Keratinocyte (primary cell): ENCODE measurements around the gene ZSCAN16. TPM values are rescaled to one million over a fixed set of nuclear protein-coding genes. Genes with fewer than 3 reads are reported as not detected.

ENCODE experiments used
- DNase-seq: peaks from one replicate; pipeline ENCODE4 v3.0.0-alpha.2; 2011; ENCODE audit warnings: low read depth, missing footprints, low spot score
- FAIRE-seq: peaks from 2 replicates; lab custom pipeline; 2011; peaks lifted over from hg19 to GRCh38; lab: Jason Lieb, UNC
- H2AFZ ChIP-seq: 2 replicates; pipeline ENCODE4 v1.6.0; 2012; ENCODE audit warnings: low read length, control low read depth, inconsistent platforms; ENCODE audit not compliant: control insufficient read depth
- H3K27ac ChIP-seq: 2 replicates; pipeline ENCODE4 v1.5.1; 2011; ENCODE audit warnings: low read length; ENCODE audit not compliant: control insufficient read depth, insufficient read depth
- H3K27me3 ChIP-seq: 3 replicates; pipeline ENCODE4 v1.6.0; 2011; ENCODE audit warnings: low read length; ENCODE audit not compliant: control insufficient read depth, insufficient read depth; ENCODE audit errors: extremely low read depth
- H3K36me3 ChIP-seq, 2 experiments: 2 replicates in 1 of 2; 3 replicates in 1 of 2; pipeline ENCODE4 v1.5.1; 2011; ENCODE audit warnings: low read length in 2 of 2, mild to moderate bottlenecking in 1 of 2; ENCODE audit not compliant: control insufficient read depth in 2 of 2, insufficient read depth in 2 of 2; ENCODE audit errors: extremely low read depth in 1 of 2
- H3K4me1 ChIP-seq: 3 replicates; pipeline ENCODE4 v1.5.1; 2011; ENCODE audit warnings: low read length; ENCODE audit not compliant: control insufficient read depth, insufficient read depth; ENCODE audit errors: extremely low read depth
- H3K4me2 ChIP-seq: 3 replicates; pipeline ENCODE4 v1.6.0; 2011; ENCODE audit warnings: low read depth, low read length; ENCODE audit not compliant: control insufficient read depth, insufficient read depth; ENCODE audit errors: extremely low read depth
- H3K4me3 ChIP-seq, 3 experiments: fragments of 200-600 bp in 1 of 3; sonication (generic) in 1 of 3; 2 replicates in 2 of 3; 3 replicates in 1 of 3; pipeline ENCODE4 v1.5.1; 2011 to 2016; ENCODE audit warnings: low read length in 3 of 3, mild to moderate bottlenecking in 3 of 3, control low read depth in 2 of 3, inconsistent platforms in 1 of 3, low read depth in 1 of 3, mixed read lengths in 1 of 3, mixed run types in 1 of 3, moderate library complexity in 1 of 3; ENCODE audit not compliant: control insufficient read depth in 2 of 3, insufficient read depth in 2 of 3; ENCODE audit errors: extremely low read depth in 1 of 3
- H3K79me2 ChIP-seq: 2 replicates; pipeline ENCODE4 v1.6.0; 2012; ENCODE audit warnings: low read length; ENCODE audit not compliant: control insufficient read depth, insufficient read depth
- H3K9ac ChIP-seq: 3 replicates; pipeline ENCODE4 v1.6.0; 2011; ENCODE audit warnings: low read length; ENCODE audit not compliant: control insufficient read depth, insufficient read depth; ENCODE audit errors: extremely low read depth
- H3K9me1 ChIP-seq: 3 replicates; pipeline ENCODE4 v1.6.0; 2011; ENCODE audit warnings: low read length; ENCODE audit not compliant: control insufficient read depth, insufficient read depth; ENCODE audit errors: extremely low read depth
- H3K9me3 ChIP-seq: 2 replicates; pipeline ENCODE4 v1.5.1; 2012; ENCODE audit warnings: low read depth, low read length; ENCODE audit not compliant: control insufficient read depth
- H4K20me1 ChIP-seq: 3 replicates; pipeline ENCODE4 v1.6.0; 2011; ENCODE audit warnings: low read length; ENCODE audit not compliant: control insufficient read depth, insufficient read depth; ENCODE audit errors: extremely low read depth
- CTCF ChIP-seq, 3 experiments: IDR thresholded peaks in 1 of 3; conservative IDR thresholded peaks in 1 of 3; optimal IDR thresholded peaks in 1 of 3; 2 replicates in 2 of 3; 3 replicates in 1 of 3; pipeline versions ENCODE3 to v1.5.1; 2011; ENCODE audit warnings: low read length in 3 of 3, mild to moderate bottlenecking in 3 of 3, moderate library complexity in 2 of 3, control low read depth in 1 of 3, inconsistent platforms in 1 of 3; ENCODE audit not compliant: insufficient read depth in 2 of 3; ENCODE audit errors: extremely low read depth in 1 of 3
- EZH2 ChIP-seq: IDR thresholded peaks from one replicate; pipeline ENCODE4 v1.6.1; 2012; ENCODE audit warnings: inconsistent platforms, mild to moderate bottlenecking, low read length, moderate library complexity
- dilution Hi-C: fragments of 300-500 bp; cut with MboI; formaldehyde crosslinking; loops from one replicate; pipeline ENCODE4 v1.7.0; 2020; ENCODE audit warnings: low sequenced_read_pairs; ENCODE audit not compliant: extremely low pct_ligation_motif_present
- polyA plus RNA-seq, 5 experiments: library from polyadenylated mRNA; depleted of rRNA in 3 of 5; stranded (reverse) in 3 of 5; stranded (forward) in 1 of 5; unstranded in 1 of 5; fragments of >200 nt; gene quantifications; 1 replicate in 1 of 5; 2 replicates in 3 of 5; 3 replicates in 1 of 5; pipeline versions ENCODE4 v1.2.1 to v1.2.3, GENCODE V29; 2011 to 2012; ENCODE audit warnings: missing spikeins in 2 of 5, low read depth in 1 of 5, low replicate concordance in 1 of 5

Gene ZSCAN16
- polyA plus RNA-seq, 1 donor (not counting 4 experiments of a cell fraction or from before 2014, with no cell fraction given) = 1.5 TPM

- TF ChIP-seq EZH2 (no peak), CTCF (optimal IDR thresholded peaks at IDR 0.05 in 1 of 3, IDR thresholded peaks at IDR 0.05 in 1 of 3, conservative IDR thresholded peaks at IDR 0.05 in 1 of 3; ENCODE audit: extremely low read depth in 1 of 3, insufficient read depth in 2 of 3, low read length in 3 of 3) (no peak)
- dilution Hi-C loops = no loop called here
- Histone ChIP-seq H4K20me1 (no peaks in the 10 kb centered on the region), H3K9ac (peak overlapping the region; percentile 84), H2AFZ (peak overlapping the region; percentile 94), H3K27me3 (no peaks in the 10 kb centered on the region), H3K4me1 (peaks cover 13% of the 10 kb centered on the region), H3K36me3 (no peaks in the 10 kb centered on the region), H3K9me1 (no peaks in the 10 kb centered on the region), H3K4me3 (peak overlapping the region; percentile 76 to 93 (median 79)), H3K27ac (peak overlapping the region; percentile 61), H3K9me3 (no peaks in the 10 kb centered on the region), H3K79me2 (peaks cover 24% of the 10 kb centered on the region), H3K4me2 (peak overlapping the region; percentile 92)
- no peak for DNase-seq
- FAIRE-seq = no peak
Observed at GRCh38 chr6:28136585-28137504, 12.4 kb downstream of the ZSCAN16 start.

DNA sequence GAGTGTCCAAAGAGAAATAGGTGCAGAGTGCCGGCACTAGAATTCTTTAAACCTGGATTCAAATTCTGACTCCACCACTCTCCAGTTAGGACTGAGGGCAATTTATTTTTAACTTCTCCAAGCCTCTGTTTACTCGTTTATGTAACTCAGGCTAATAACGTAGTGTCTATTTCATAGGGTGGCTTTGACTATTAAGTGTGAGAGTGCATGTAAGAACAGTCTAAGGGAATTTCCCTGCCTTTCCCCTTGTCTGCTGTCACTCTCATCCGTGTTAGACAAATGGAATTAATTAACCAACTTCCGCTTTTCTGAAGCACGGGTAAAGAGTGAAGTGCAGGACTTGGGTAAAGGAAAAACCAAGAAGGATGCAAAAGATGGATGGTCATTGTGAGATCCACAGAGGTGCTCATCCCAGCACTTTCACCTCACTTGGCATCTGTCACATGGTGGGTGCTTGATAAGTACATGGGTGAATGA is 13.1 kb downstream of the ZSCAN16 start:
- TF ChIP-seq EZH2 = no peak
- TF ChIP-seq CTCF (optimal IDR thresholded peaks at IDR 0.05 in 1 of 3, IDR thresholded peaks at IDR 0.05 in 1 of 3, conservative IDR thresholded peaks at IDR 0.05 in 1 of 3; ENCODE audit: extremely low read depth in 1 of 3, insufficient read depth in 2 of 3, low read length in 3 of 3) = no peak
- Histone ChIP-seq H3K9me1 (no peaks in the 10 kb centered on the region), H3K4me3 (peak overlapping the region; percentile 76 to 93 (median 79)), H3K27ac (peak overlapping the region; percentile 61), H3K36me3 (no peaks in the 10 kb centered on the region), H3K9me3 (no peaks in the 10 kb centered on the region), H3K4me1 (peaks cover 13% of the 10 kb centered on the region), H3K4me2 (peak overlapping the region; percentile 92), H3K9ac (peak overlapping the region; percentile 84), H3K79me2 (peaks cover 28% of the 10 kb centered on the region), H3K27me3 (no peaks in the 10 kb centered on the region), H2AFZ (peak overlapping the region; percentile 94), H4K20me1 (no peaks in the 10 kb centered on the region)
- dilution Hi-C loops = no loop called here
- DNase-seq = no peak
- FAIRE-seq = no peak
